ENCODE measurements around the gene TRABD.
"Not testable (repeated sequence)": the region's sequence is repeated elsewhere in the genome, so short reads cannot be mapped to it uniquely, and the experiment has no call there.

The TRABD gene, protein sequence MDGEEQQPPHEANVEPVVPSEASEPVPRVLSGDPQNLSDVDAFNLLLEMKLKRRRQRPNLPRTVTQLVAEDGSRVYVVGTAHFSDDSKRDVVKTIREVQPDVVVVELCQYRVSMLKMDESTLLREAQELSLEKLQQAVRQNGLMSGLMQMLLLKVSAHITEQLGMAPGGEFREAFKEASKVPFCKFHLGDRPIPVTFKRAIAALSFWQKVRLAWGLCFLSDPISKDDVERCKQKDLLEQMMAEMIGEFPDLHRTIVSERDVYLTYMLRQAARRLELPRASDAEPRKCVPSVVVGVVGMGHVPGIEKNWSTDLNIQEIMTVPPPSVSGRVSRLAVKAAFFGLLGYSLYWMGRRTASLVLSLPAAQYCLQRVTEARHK

DNA sequence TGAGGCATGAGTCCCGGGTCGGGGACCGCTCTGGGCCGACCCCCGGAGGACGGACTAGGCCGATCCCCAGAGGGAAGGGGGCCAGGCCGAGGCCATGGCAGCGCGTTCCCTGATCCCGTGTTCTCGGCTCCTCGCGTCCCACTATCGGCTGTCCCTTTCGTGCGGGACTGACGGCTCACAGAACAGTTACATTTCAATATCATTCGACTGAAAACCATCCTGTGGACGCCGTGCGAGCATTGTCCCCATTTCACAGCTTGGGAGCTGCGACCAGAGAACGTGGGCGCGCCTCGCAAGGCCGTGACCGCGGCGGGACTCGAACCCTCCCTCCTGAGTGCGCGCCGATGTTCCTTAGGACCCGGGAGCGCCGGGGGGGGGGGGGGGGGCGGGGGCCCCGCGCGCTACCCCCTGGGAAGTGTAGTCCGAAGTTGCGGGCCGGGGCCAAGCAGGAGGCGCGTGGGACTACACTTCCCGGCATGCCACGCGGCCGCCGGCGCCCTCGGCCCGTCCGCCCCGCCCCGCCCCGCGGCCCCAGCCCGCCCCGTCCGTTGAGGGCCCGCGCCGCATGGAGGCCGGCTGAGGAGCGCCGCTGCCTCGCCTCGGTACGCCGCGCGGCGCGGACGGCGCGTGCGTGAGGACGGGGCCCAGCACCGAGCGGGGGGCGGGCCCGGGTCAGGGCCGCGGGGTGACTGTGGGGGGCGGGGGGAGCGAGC lies at the start of gene TRABD:
TSS of gene TRABD (plus strand) at position 539 of the 713 bp plus-strand sequence. CDS start 7,148 bp downstream, outside the sequence.
- DNase-seq, result peak; percentile 90

DNA sequence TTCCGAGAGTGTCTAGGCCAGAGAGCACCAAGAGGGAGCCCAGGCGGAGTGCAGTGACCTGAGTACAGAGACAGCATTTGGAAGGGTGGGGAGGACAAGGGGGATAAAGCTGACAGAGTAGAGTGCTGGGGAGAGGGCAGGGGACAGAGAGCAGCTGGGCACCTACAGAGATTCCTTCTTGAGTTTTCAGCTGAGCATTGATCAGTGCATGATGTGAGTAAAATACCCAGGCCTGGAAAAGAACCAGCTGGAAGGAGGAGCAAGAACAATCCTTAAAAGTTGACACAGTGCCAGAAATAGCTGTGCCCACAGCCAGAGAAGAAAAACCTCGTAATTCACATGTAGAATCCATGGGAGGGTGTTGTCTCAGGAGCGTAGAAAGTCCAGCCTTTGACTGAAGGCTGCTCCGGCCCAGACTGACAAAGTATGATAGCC lies 49.1 kb upstream of the TRABD start:
- DNase-seq, result no peak

DNA sequence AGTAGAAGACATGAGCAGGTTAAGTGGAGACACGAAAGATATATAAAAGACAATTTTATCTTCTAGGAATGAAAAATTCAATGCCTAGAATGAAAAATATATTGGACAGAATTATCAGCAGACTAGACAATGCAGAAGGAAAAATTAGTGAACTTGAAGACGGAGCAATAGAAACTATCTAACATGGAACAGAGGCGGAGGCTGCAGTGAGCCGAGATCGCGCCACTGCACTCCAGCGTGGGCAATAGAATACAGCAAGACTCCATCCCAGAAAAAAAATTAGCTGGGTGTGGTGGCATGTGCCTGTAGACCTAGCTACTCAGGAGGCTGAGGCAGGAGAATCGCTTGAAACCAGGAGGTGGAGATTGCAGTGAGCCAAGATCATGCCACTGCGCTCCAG lies 48.4 kb upstream of the TRABD start:
- not testable (repeated sequence) for DNase-seq

DNA sequence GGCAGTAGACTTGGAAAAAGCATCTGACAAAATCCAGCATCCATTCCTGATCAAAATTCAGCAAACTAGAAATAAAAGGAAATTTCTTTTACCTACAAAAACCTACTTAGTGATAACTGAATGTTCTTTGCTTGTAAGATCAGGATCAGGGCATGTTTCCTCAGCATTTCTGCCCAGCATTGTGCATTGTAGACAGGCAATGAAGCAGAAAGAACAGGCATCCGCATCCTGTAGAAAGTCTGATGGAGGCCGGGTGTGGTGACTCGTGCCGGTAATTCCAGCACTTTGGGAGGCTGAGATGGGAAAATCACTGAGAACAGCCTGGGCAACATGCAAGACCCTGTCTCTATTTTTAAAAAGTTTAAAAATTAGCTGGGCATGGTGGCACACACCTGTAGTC lies 47.7 kb upstream of the TRABD start:
- DNase-seq, result no peak

DNA sequence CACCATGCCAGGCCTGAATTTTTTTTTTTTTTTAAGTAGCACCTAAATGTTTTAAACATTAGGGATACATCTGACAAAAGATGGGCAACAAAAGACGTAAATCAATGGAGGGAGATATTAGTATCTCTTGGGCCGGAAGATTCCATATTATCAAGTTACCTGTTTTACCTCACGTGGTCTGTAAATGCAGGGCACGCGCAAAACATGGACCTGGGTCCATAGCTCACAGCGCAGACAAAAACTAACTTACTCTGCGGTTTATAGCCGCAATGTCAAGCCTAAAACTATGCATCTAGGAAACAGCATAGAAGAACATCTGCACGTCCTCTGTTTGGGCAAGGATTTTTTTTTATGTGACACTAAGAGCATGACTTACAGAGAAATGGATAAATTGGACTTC lies 46.7 kb upstream of the TRABD start:
- no peak for DNase-seq

DNA sequence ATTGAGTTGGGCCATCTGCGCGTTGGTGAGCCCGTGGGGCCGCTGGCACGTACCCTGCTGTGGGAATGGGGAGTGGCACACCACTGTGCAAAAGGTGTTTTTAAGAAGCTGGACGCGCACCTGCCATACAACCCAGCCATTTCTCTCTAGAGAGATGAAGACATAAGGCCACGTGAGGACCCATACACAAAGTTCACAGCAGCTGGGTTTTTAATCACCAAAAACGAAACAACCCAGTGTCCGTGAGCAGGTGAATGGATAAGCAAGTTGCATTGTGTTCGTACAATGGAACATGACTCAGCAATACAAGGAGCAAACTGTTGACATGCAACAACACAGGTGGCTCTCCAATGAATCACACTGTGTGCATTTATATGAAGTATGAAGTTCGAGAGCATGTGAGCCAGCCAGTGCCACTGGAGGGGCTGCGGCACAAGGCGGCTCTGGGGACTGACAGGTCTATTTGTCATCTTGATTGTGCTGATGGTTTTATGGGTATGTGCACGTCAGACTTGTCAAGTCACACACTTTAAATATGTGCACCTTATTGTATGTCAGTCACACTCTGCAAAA lies 45.8 kb upstream of the TRABD start:
- no peak for DNase-seq

DNA sequence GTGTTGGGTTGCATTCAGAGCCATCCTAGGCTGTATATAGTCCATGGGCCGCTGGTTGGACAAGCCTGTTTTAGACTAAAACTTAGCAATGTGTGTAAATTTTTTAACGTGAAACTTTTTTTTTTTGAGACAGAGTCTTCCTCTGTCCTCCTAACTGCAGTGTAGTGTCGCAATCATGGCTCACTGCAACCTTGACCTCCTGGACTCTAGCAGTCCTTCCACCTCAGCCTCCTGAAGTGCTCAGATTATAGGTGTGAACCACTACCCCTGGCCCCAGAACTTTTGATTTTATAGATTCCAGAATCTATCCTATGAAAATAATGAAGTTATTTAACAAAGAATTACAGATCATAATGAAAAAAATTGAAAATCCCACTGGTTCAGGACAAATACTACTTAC lies 45.1 kb upstream of the TRABD start:
- DNase-seq, result no peak

DNA sequence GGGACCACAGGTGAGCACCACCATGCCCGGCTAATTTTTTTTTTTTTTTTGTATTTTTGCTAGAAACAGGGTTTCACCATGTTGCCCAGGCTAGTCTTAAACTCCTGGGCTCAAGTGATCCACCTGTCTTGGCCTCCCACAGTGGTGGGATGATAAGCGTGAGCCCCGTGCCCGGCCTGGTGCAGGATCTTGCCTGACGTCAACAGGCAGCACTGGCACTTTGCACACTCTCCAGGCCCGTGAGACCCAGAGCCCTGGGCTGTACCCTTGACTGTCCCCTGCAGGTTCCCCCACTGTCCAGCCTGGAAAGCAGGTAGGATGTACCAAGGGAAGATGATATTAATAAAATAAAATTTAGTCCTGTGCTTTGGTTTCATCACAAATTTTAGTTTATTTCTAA lies 44.3 kb upstream of the TRABD start:
- no peak for DNase-seq

DNA sequence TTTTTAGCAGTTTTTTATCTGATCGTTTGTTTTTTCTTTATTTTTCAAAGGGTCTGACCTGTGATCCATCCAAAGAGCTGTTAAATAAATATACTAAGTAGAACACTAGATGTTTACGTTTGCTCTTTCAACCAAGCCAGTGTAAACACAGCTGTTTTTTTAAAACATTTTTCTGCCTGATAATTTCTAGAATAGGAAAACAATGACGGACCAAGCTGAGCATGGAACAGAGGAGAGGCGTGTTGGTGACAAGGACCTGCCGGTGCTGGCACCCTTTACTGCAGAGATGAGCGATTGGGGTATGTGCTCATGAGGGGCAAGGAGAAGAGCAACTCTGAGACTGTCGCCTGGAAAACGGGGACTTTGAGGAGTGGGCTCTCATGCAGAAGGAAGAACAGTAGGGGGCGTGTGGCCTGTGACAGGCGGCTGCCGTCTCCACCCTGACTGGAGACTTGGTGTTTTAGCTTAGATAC lies 43.8 kb upstream of the TRABD start:
- peak; percentile 47 for DNase-seq

DNA sequence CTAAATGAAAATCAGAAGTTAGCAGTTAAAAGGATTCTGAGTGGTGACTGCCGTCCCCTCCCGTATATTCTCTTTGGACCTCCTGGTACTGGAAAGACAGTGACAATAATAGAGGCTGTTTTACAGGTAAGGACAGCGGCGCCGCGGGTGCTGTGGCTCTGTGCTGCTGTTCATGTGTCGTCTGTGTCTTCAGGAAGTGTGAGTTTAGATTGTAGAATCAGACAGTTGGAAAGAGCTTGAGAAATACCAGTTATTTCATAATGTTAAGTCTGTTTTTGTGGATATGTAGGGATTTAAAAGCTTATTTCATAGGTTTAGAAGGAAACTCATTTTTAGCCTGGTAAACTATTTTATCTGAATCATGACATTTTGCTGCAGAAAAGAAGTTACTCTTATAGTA lies 42.6 kb upstream of the TRABD start:
- DNase-seq, result no peak

DNA sequence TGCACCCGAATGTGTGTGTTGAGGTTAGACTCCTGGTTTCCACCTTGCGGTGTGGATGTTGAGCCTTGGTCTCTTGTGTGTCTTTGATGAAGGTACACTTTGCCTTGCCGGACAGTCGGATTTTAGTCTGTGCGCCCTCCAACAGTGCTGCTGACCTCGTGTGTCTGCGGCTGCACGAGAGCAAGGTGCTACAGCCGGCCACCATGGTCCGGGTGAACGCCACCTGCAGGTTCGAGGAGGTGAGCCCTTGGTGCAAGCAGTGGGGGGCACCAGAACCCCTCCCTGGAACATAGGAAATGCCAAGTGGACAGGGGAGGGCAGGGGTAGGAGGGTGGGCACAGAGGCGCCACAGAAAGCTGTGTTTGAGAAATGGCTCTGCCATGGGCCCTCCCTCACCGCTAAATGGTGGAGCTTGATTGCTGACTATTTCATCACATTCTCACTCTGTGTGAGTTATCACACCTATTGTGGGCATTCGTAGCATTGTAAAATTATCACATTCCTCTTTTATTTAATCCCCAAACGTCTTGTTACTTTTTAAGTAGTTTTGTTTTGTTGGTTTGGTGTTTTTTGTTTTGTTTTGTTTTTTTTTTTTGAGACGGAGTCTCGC lies 41.6 kb upstream of the TRABD start:
- no peak for DNase-seq

DNA sequence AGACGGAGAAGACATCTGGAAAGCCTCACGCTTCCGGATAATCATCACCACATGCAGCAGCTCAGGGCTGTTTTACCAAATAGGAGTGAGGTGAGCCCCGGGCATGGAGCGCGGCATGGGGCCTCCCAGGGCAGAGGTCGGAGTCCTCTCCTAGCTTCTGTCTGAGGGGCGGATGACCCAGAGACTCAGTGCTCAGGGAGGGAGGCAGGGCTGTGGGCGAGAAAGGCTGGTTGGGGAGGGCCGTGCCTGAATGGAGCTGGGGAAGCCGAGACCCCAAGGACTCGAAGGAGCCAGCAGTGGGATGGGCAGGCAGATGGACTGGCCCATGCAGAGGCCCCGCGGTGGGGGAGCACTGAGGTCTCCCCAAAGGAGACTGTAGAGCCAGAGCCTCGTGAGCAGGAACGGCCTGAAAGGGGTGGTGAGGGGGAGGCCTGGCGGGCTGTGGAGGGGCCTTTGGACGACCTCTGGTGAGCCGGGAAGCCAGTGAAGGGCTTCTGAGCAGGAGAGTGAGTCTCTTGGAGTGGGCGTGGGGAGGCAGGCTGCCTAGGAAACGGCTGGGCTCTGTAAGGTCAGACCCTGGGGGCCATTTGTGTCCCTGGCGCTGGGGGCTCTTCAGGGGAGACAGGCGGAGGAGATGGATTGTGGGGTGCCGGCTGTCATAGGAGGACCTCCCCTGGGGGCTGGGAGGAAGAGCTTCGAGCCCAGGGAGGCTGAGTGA lies 39.8 kb upstream of the TRABD start:
- no peak for DNase-seq

DNA sequence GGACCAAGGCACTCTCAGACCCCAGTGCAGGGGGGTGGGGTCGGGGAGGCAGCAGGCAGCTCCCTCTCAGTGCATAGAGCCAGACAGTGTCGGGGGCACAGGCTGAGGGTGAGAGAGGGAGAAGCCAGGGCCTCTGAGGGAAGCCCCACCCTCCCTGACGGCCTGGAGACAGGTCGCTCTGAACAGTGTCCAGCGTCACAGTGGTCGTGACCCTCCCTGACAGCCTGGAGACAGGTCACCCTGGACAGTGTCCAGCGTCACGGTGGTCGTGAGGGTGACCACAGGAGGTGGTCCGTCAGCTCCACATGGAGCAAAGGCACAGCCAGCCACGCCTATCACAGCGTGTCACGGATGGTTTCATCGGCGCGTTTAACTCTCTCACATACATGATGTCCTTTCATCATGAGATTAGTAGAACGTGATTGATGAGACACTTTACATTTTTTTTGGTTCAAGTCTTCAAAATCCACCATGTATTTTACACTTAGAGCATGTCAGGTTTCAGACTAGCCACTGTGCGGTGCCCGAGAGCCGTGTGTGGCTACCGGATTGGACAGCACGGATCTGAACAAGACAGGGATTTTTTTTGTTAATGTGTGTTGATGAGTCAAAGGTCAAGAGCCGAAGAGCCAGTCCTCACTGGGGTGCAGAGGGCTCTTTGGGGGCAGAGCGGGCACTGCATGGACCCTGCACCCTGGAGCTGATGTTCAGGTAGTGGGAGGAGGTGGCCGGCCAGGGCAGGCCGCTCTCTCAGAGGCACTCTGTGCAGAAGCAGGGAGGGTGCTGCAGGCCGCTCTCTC lies 39.1 kb upstream of the TRABD start:
- DNase-seq, result peak; percentile 49

DNA sequence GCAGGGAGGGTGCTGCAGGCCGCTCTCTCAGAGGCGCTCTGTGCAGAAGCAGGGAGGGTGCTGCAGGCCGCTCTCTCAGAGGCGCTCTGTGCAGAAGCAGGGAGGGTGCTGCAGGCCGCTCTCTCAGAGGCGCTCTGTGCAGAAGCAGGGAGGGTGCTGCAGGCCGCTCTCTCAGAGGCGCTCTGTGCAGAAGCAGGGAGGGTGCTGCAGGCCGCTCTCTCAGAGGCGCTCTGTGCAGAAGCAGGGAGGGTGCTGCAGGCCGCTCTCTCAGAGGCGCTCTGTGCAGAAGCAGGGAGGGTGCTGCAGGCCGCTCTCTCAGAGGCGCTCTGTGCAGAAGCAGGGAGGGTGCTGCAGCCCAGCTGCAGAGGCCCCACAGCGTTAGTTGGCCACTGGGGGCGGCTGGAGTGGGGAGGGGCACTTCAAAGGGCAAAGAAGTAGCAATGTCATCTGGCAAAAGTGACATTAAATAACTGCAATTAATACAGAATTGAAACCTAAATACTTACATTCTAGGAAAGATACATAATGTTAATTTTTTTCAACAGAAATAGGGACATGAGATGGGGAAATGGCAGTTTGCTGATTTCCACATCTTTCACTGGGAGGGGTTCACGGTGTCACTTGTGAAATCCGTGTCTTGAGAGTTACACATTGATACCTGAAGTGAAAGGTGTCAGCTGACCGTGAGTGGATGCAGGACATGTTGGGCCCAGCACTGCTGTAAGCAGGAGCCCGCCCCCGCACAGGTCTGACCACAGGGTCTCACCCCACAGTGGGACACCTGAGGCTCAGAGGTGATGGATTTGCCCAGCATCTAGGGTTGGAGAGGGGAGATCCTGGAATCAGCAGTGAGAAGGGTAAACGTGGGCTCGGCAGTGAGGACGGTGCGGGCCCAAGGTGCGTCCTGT lies 38.2 kb upstream of the TRABD start:
- DNase-seq, result not testable (repeated sequence)

DNA sequence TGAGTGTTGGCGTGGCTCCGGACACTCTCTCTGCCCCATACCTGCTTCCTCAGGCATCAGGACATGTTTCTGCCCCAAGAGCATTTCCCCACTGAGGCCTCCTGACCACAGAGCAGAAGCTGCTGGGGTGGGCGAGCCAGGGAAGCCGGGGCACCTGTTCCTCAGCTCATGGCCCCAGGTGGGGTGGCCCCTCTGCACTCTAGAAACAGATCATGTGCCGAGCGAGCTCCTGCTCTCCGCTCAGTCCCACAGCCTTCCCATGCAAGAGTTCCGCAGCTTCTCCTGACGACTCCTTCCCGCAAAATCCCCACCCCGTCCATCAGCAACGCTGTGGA lies 37.6 kb upstream of the TRABD start:
- DNase-seq, result no peak

DNA sequence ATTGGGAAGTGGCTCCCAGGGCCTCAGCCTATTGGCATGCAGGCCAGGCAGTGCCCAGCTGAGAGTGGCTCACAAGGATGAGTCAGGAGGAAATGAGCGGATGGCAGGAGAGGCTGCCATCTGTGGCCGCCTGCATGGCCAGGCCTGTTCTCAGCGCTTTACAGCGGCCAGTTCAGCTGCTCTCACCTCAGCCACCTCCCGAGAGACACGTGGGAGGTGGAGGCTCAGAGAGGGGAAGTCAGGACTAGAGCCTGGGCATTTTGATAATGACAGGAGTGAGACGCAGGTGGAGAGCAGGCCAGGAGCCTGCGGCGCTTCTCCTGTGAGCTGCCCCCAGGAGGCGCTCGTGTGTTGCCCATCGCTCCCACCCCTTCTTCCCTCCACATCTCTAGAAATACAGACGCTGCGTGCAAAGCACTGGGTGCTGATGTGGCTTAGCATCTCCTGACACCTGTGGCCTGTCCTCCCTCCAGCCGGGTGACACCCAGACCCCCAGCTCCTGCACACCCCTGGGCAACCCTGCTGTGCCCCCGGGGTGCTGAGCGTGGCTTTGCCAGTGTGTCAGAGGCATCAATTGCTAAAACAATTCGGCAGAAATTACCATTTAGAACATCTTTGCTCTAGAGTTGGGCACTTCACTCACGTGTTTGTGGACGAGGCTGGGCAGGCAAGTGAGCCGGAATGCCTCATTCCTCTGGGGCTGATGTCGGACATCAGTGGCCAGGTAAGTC lies 36.6 kb upstream of the TRABD start:
- peak; percentile 79 for DNase-seq

DNA sequence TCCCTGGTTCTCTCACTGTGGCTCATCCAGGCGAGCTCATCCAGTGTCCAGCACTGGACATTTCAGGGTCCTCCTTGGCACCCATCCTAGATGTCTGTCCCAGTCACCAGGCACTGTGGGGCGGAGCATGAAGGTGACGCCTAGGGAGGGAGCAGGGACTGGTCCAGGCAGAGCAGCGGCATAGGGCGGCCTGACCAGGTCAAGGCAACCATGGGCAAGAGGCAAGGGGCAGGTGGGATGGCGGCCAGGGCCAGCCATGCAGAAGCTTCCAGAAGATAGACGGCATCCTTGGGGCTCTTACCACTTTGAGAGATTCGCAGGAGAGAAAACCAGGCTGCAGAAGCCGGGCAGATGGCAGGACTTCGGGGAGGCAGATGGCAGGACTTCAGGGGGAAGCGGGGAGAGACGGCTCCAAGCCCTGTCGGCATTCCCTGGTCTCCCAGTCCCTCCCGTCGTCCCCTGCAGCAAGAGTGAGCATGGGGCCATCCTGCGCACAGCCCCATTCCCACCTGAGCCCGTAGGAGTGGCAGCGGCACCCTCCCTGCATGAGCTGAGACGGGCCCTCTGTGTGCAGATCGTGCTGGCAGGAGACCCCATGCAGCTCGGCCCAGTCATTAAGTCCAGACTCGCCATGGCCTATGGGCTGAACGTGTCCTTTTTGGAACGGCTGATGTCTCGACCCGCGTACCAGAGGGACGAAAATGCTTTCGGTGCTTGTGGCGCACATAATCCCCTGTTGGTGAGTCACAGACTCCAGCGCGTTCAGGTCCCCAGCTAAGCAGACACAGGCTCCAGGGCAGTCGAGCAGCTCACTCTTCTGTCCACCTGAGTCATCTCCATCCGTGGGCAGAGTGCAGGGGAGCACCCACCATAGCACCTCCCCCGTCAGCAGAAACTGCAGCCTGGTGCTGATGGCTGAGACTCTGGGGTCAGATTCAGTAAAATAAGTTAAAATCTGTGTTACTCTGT lies 35.3 kb upstream of the TRABD start:
- peak; percentile 61 for DNase-seq

DNA sequence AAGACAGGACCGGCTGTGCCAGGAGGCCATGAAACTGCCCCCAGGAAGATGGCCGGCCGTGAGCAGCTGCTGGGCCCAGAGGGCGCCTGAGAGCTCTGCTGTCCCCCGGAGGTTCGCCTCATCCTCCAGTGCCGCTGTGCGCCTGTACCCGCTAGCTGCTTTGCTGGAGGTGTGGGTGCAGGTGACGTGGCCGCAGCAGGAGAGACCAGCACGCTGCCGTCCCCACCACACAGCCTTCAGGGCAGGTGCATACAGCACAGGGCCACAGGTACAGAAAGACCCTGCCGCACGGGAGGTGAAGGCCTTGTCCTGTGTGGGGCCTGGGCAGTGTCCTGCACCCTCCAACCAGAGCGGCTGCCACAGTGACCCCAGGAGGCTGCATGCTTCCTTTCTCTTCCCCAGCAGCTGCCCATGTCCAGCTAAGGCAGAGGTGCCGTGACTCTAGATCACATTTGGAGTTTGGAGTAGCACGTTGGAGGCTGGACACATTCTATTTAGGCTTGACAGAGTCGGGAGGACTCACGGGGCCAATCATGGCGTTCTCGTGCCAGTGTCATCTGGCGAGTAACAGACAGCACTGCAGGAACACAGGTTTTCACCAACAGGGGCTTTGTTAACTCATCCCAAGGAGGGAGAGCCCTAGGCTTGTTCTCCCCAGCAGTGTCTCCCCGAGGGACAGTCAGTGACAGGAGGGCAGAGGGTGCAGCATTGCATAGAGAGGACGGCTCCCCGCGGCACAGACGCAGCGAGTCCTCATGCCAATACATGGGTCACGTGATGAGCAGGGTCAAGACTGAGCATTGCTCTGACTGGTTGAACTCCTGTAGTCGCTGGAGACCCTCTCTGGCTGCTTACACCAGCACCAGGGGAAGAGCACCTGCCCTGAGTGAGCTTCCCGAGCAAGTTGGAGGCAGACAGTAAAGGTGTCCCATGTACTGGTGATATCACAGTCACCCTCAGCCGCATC lies 33.9 kb upstream of the TRABD start:
- DNase-seq, result no peak
